ENCODE measurements around the gene MAPK1.
"Not testable (repeated sequence)": the region's sequence is repeated elsewhere in the genome, so short reads cannot be mapped to it uniquely, and the experiment has no call there.

MAPK1 gene

DNA sequence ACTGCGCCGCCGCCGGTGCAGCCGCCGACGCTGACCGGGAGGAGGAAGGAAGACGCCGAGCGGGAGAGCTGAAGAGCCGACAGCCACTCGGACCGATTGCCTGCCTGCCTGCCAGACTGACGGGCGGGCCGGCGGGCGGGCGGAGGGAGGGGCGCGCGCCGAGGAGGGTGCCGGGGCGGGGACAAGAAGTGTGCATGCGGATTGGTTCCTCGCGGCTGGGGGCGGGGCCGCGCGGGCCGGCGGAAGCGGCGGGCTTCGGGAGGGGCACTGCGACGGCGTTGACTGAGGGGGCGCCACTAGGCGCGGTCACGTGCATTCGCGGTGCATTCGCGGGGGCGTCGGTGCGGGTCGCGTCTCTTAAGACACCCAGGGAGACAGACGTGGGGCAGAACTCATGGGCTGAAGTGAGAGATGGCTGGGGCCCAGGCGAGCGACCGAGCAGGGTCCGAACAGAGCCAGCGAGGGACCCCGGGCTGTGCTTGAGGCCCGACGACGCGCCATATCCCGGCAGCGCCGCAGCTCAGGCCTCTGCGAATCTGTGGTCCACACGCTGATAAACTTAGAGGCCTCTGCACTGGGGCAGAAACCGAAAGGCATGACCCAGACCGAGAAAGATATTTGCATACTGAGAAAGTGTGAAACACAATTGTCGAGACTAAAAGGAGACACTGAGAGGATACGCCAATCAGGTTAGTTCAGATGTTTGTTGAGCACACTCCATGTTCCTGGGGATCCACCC lies at the start of gene MAPK1:
MAPK1 (minus strand) TSS at position 118 of the 739 bp plus-strand sequence. CDS start 205 bp downstream, outside the sequence.
- peaks cover 7% of the 10 kb centered on the region; the same call in 1 of the 2 replicates for H3K9me3 ChIP-seq (ENCODE audit: insufficient read depth, low read length)
- peaks cover 34% of the 10 kb centered on the region for H3K36me3 ChIP-seq (replicated peaks; ENCODE audit: low read depth, low read length)
- H3K79me2 ChIP-seq (ENCODE audit: low read length), result peaks cover 46% of the 10 kb centered on the region
- H3K9ac ChIP-seq (ENCODE audit: low read length), result peak within 1 kb of the TSS; percentile 98
- H2AFZ ChIP-seq (ENCODE audit: low read depth, low read length), result no peak within 1 kb of the TSS
- peaks cover 28% of the 10 kb centered on the region for H3K4me1 ChIP-seq (ENCODE audit: low read length)
- H3K4me2 ChIP-seq (ENCODE audit: low read length), result peak within 1 kb of the TSS; percentile 88
- TF ChIP-seq, protein P1, sequence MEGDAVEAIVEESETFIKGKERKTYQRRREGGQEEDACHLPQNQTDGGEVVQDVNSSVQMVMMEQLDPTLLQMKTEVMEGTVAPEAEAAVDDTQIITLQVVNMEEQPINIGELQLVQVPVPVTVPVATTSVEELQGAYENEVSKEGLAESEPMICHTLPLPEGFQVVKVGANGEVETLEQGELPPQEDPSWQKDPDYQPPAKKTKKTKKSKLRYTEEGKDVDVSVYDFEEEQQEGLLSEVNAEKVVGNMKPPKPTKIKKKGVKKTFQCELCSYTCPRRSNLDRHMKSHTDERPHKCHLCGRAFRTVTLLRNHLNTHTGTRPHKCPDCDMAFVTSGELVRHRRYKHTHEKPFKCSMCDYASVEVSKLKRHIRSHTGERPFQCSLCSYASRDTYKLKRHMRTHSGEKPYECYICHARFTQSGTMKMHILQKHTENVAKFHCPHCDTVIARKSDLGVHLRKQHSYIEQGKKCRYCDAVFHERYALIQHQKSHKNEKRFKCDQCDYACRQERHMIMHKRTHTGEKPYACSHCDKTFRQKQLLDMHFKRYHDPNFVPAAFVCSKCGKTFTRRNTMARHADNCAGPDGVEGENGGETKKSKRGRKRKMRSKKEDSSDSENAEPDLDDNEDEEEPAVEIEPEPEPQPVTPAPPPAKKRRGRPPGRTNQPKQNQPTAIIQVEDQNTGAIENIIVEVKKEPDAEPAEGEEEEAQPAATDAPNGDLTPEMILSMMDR (IDR thresholded peaks at IDR 0.05; ENCODE audit: low read depth, low read length), result peak; percentile 46
- no peak for TF ChIP-seq EZH2phosphoT487 (IDR thresholded peaks at IDR 0.05; ENCODE audit: low read depth)
- peaks cover 38% of the 10 kb centered on the region for H4K20me1 ChIP-seq (ENCODE audit: insufficient read depth, low read length)
- peak within 1 kb of the TSS; percentile 93 for H3K27ac ChIP-seq (ENCODE audit: low read length)
- no peaks in the 10 kb centered on the region for H3K27me3 ChIP-seq (ENCODE audit: low read depth, low read length)
- H3K4me3 ChIP-seq (ENCODE audit: low read length), result peak within 1 kb of the TSS; percentile 90

DNA sequence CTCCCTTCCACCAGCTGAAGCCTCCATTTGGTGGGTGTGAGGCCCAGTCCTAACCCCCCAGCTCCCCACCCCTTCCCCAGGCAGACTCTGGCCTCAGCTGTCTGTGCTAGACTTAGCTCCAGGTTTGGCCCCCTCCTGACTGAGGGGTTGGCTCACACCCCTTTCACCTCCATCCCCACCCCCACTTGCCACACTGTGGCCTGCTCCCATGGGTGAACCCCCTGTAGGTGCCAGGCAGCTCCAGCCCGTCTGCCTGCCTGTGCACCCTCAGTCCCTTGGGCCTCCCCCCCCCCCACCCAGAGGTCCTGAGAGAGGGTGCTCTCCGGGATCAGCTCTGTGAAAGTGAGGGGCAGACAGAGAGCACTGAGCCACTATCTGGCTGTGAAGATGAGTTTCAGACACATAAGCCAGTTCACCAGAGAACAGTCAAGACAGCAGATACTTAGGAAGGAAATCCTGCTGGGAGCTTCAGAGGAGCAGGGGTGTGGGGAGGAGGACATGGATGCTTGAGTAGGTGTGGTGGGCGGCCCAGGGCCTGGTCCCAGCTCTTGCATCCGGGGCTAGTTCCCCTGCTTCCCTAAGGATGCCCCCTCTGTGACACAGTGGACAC lies 49.0 kb upstream of the MAPK1 start:
- TF ChIP-seq EZH2phosphoT487 (IDR thresholded peaks at IDR 0.05; ENCODE audit: low read depth), result no peak
- TF ChIP-seq, protein P1 (IDR thresholded peaks at IDR 0.05; ENCODE audit: low read depth, low read length), result no peak
- no peaks in the 10 kb centered on the region for H4K20me1 ChIP-seq (ENCODE audit: insufficient read depth, low read length)
- H3K4me3 ChIP-seq (ENCODE audit: low read length), result no peak overlapping the region
- no peaks in the 10 kb centered on the region for H3K4me1 ChIP-seq (ENCODE audit: low read length)
- no peaks in the 10 kb centered on the region for H3K9me3 ChIP-seq (ENCODE audit: insufficient read depth, low read length)
- no peak overlapping the region for H2AFZ ChIP-seq (ENCODE audit: low read depth, low read length)
- no peaks in the 10 kb centered on the region for H3K79me2 ChIP-seq (ENCODE audit: low read length)
- H3K36me3 ChIP-seq (replicated peaks; ENCODE audit: low read depth, low read length), result no peaks in the 10 kb centered on the region
- H3K9ac ChIP-seq (ENCODE audit: low read length), result no peak overlapping the region
- H3K27me3 ChIP-seq (ENCODE audit: low read depth, low read length), result 0 out of 2 replicates have a peak, but pooled peaks cover 3% of the 10 kb centered on the region
- no peak overlapping the region for H3K4me2 ChIP-seq (ENCODE audit: low read length)
- H3K27ac ChIP-seq (ENCODE audit: low read length), result no peak overlapping the region

DNA sequence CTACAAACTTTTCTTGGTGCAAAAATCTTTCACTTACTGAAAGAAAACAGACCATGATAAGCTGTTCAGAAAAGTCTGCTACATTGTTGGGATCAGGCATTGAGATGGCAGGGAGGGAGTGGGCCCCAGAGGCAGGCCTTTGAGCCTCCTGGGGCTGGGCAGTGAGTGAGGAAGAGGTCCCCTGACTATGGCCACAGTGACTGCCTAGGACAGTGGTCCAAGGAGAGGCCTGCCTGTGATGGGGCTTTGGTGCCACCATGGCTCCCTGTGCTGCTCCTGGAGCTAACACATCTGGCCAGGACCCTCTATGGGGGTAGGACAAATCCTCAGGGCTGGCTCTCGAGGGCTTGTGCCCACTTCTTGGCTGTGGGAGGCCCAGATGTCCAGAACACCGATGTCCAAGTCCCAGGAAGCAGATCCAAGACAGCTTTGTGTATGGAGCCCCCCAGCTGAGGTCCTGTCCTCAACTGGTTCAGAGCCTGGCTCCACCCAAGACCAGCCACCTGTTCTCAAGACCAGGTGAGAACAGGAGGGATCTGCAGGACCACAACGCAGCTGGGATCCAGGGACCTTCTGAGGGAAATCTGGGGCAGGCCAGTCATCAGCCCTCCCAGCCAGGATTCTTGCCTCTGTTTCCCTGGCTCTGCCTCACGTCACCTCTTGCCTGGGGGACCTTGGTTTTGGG lies 48.3 kb upstream of the MAPK1 start:
- H3K79me2 ChIP-seq (ENCODE audit: low read length), result no peaks in the 10 kb centered on the region
- H4K20me1 ChIP-seq (ENCODE audit: insufficient read depth, low read length), result no peaks in the 10 kb centered on the region
- H3K9me3 ChIP-seq (ENCODE audit: insufficient read depth, low read length), result no peaks in the 10 kb centered on the region
- H3K4me1 ChIP-seq (ENCODE audit: low read length), result no peaks in the 10 kb centered on the region
- H3K36me3 ChIP-seq (replicated peaks; ENCODE audit: low read depth, low read length), result no peaks in the 10 kb centered on the region
- 0 out of 2 replicates have a peak, but pooled peaks cover 3% of the 10 kb centered on the region for H3K27me3 ChIP-seq (ENCODE audit: low read depth, low read length)
- H3K4me2 ChIP-seq (ENCODE audit: low read length), result no peak overlapping the region
- no peak overlapping the region for H3K27ac ChIP-seq (ENCODE audit: low read length)
- TF ChIP-seq, protein P1 (IDR thresholded peaks at IDR 0.05; ENCODE audit: low read depth, low read length), result no peak
- no peak for TF ChIP-seq EZH2phosphoT487 (IDR thresholded peaks at IDR 0.05; ENCODE audit: low read depth)
- no peak overlapping the region for H2AFZ ChIP-seq (ENCODE audit: low read depth, low read length)
- no peak overlapping the region for H3K9ac ChIP-seq (ENCODE audit: low read length)
- no peak overlapping the region for H3K4me3 ChIP-seq (ENCODE audit: low read length)

DNA sequence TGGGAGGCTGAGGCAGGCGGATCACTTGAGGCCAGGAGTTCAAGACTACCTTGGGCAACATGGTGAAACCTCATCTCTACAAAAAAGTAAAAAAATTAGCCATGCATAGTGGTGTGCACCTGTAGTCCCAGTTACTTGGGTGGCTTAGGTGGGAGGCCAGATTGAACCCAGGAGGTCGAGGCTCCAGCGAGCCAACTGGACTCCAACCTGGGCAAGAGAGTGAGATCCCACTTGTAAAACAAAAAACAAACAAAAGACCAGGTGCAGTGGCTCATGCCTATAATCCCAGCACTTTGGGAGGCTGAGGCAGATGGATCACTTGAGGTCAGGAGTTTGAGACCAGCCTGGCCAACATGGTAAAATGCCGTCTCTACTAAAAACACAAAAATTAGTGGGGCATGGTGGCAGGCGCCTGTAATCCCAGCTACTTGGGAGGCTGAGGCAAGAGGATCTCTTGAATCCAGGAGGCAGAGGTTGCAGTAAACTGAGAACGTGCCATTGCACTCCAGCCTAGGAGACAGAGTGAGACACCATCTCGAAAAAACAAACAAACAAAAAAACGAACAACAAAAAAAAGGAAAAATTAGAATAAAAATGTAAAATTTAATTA lies 46.7 kb upstream of the MAPK1 start:
- H3K9ac ChIP-seq (ENCODE audit: low read length); H3K4me3 ChIP-seq (ENCODE audit: low read length); H3K4me1 ChIP-seq (ENCODE audit: low read length); H3K36me3 ChIP-seq (replicated peaks; ENCODE audit: low read depth, low read length); H3K4me2 ChIP-seq (ENCODE audit: low read length); H3K9me3 ChIP-seq (ENCODE audit: insufficient read depth, low read length); H2AFZ ChIP-seq (ENCODE audit: low read depth, low read length); H4K20me1 ChIP-seq (ENCODE audit: insufficient read depth, low read length); H3K27ac ChIP-seq (ENCODE audit: low read length); H3K79me2 ChIP-seq (ENCODE audit: low read length): not testable (repeated sequence)
- peaks cover 12% of the 10 kb centered on the region; the same call in 1 of the 2 replicates for H3K27me3 ChIP-seq (ENCODE audit: low read depth, low read length)

DNA sequence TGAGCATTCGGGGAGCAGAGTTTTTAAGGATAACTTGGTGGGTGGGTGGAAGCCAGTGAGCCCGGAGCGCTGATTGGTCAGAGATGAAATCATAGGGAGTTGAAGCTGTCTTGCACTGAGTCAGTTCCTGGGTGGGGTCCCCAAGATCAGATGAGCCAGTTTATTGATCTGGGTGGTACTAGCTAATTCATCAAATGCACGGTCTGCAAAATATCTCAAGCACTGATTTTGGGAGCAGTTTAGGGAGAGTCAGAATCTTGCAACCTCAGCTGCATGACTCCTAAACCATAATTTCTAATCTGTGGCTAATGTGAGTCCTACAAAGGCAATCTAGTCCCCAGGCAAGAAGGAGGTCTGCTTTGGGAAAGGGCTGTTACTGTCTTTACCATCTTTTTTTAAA lies 42.9 kb upstream of the MAPK1 start:
- not testable (repeated sequence) for H3K4me3 ChIP-seq (ENCODE audit: low read length); H3K36me3 ChIP-seq (replicated peaks; ENCODE audit: low read depth, low read length); H3K27me3 ChIP-seq (ENCODE audit: low read depth, low read length); H4K20me1 ChIP-seq (ENCODE audit: insufficient read depth, low read length); H2AFZ ChIP-seq (ENCODE audit: low read depth, low read length); H3K4me2 ChIP-seq (ENCODE audit: low read length); H3K9me3 ChIP-seq (ENCODE audit: insufficient read depth, low read length); H3K27ac ChIP-seq (ENCODE audit: low read length); H3K79me2 ChIP-seq (ENCODE audit: low read length); H3K4me1 ChIP-seq (ENCODE audit: low read length); H3K9ac ChIP-seq (ENCODE audit: low read length)
